ENCODE data around the gene GTPBP6.
"Not testable (repeated sequence)": the region's sequence is repeated elsewhere in the genome, so short reads cannot be mapped to it uniquely, and the experiment has no call there.

Gene GTPBP6

GRCh38 chrX:314781-315595 is 3.6 kb downstream of the GTPBP6 start:
- DNase-seq, result no peak

DNA sequence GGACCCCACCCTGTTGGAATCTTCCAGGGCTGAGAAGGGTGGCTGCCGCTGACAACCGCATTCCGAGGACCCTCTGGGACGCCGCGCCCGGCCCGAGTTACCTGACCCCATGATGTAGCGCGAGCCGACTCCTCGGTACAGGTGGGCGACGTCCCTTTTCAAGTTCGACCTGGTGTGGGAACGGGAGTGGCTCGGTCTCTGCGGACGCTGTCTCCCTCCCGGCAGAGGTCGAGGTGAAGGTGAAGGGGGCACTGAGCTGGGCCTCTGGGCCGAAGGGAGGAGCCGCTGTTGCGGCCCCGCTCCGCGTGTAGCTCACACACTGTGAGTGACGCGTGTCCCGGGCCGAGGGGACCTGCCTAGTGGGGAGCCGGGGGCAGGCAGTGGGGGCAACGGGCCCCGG is 4.5 kb downstream of the GTPBP6 start:
- DNase-seq, result no peak

DNA sequence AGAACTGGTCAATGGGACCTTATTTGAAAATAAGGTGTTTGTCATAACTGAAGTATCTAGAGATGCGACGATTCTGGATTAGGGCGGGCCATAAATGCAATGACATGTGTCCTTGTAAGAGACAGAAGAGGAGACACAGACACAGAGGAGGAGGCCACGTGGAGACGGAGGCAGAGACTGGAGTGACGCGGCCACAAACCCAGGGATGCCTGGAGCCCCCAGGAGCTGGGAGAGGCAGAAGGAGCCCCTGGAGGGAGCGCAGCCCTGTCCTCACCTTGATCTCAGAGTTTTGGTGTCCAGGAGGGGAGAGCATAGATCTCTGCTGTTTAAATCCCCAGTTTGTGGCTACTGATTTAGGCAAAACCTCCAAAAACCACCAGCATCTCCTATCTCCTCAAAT is 5.0 kb downstream of the GTPBP6 start:
- no peak for DNase-seq

GRCh38 chrX:312621-313331 is 5.8 kb downstream of the GTPBP6 start:
- no peak for DNase-seq

DNA sequence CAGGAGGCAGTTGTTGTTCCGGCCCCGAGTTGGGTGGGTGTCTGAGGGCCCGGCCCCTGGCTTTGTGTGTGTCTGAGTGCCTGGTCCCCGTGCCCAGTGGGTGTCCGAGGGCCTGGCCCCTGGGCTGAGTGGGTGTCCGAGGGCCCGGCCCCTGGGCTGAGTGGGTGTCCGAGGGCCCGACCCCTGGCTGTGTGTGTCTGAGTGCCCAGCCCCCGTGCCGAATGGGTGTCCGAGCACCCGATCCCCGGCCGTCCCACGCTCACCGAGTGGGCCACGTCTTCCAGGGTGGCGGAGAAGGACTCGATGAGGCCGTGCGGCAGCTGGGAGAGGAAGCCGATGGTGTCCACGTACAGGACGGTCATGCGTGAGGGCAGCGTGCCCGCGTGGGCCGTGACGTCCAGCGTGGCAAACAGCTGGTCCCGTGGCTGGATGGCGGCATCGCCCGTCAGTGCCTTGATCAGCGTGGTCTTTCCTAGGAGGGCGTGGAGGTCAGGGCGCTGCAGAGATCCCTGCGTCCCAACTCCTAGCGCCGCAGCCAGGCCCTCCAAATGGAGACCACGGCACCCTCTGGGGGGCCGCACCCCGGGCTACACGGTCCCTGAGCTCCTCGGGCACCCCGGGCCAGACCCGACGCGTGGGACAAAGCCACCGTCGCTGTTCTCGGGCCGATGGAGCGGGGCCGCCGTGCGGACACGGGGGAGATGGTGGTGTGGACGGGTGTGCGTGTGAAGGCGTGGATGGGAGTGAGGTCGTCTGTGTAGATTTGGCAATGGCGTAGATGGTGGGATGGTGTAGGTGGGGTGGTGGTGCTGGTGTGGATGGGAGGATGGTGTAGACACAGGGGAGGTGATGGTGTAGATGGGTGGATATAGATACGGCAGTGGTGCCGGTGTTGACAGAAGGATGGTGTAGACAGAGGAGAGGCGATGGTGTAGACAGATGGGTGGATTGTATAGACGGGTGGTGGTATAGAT is 7.2 kb downstream of the GTPBP6 start:
- no peak for DNase-seq

DNA sequence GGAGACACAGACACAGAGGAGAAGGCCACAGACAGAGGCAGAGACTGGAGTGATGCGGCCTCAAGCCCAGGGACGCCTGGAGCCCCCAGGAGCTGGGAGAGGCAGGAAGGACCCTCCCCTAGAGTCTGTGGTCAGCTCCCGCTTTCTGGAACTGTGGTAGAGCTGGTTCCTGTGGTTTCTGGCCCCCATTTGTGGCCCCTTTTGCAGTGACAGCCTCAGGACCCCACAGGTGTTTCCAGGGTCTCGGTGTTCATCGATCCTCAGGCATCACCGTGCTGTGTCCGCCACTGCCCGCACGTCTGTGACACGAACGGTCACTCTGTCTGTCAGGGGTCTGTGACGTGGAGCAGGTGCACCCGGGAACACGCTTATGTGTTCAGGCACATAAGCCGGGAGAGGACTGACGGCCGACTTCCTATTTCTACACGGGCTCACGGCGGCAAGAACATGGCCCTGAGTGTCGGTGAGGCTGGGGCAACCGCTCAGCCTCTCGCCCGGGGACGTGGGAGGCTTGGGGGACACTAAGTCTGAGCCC is 7.9 kb downstream of the GTPBP6 start:
- no peak for DNase-seq

DNA sequence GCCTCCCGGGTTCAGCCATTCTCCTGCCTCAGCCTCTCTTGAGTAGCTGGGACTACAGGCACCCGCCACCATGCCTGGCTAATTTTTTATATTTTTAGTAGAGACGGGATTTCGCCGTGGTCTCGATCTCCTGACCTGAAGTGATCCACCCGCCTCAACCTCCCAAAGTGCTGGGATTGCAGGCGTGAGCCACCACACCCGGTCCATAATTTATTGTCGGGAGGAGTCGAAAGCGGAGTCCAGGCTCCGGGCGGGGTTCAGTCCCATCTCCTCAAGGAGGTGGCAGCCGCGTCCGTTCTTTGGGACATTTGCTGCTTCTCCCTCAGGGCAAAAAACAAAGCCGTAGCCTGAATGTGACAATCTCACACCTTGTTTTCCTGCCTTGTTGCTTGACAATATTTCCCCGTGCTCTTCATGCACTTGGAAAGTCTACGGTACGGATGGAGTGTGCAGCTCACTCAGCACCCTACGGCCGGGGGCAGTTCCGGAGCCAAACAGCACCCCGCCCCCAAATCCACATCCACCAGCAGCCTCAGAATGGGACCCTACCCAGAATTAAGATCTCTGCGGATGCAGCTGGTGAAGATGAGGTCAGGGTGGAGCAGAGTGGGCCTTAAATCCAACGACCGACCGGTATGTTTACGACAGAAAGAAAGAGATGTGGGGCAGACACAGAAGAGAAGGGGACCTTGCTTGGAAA is 9.6 kb downstream of the GTPBP6 start:
- no peak for DNase-seq

DNA sequence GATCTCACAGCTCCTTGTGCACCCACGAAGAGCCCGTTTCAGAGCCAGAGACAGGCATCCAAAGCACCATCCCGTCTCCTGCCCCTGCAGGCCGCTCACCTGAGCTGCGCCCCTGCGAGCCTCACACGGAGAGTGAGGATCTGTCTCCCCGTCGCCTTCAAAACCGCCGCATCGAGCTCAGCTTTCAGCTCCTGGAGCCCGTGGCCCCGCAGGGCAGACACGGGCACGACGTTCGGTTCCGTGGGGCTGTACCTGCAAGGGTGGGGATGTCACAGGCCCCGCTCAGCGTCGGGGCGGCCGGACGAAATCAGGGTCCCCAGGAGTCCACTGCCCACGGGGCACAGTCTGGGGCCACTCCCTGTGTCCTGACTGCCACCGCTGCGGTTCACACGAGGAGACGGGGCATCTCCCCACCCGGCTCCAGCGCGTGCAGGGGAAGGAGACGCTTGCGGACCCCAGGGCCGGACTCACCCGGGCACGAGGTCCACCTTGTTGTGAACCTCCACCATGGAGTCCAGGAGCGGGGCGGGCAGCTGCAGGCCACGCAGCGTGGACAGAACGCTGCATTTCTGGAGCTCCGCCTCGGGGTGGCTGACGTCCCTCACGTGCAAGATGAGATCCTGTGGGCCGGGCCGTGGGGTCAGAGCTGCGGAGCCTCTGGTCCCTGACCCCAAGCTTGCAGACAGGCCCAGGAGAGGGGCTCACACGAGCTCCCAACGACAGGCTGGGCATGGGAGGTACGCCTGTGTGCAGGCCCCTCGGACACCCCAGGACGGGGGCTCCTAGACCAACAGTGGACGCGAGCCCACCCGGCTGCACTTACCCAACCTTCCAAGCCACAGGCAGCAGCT is 11.1 kb downstream of the GTPBP6 start:
- no peak for DNase-seq

GRCh38 chrX:306614-307251 is 11.9 kb downstream of the GTPBP6 start:
- not testable (repeated sequence) for DNase-seq

- not testable (repeated sequence) for DNase-seq
Measured at GRCh38 chrX:305781-306613, 12.6 kb downstream of the GTPBP6 start.

GRCh38 chrX:302975-303374 is 15.6 kb downstream of the GTPBP6 start:
- DNase-seq, result no peak

DNA sequence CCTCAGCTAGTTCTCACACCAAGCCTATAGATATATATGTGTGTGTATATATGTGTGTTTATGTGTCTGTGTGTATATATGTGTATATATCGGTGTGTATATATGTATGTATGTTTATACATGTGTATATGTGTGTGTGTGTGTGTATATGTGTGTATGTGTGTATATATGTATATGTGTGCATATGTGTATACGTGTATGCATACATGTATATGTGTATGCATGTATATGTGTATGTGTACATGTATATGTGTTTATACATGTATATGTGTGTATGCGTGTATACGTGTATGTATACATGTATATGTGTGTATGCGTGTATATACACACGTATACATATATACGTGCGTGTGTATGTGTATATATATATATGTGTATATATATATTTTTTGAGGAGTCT is 18.3 kb downstream of the GTPBP6 start:
- no peak for DNase-seq

DNA sequence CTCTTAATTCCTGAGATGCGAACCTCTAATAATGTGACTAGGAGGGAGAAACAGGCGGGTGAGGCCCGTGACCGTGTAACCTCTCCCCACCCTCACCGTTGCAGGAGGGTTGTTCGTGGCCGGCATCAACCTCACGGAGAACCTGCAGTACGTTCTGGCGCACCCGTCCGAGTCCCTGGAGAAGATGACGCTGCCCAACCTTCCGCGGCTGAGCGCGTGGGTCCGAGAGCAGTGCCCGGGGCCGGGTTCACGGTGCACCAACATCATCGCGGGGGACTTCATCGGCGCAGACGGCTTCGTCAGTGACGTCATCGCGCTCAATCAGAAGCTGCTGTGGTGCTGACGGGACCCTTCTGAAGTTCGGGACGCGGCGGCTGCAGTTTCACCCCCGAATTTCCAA is 19.6 kb downstream of the GTPBP6 start:
- DNase-seq, result no peak

DNA sequence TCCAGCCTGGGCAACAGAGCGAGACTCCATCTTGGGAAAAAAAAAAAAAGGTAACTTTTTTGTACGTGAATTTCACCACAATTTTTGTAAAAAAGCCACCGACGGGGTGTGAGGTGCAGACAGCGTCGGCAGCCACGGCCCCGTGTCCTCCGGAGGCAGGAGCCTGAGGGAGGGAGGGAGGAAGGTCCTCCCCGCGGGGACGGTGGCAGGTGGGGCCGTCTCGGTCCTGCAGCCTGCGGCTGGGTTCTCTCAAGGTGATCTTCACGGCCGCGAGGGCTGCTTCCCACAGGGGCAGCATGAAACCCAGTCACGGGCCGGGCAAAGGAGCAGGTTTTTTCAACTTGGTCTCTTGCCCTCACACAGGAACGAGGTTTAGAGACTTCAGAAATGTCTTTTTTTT is 23.5 kb downstream of the GTPBP6 start:
- no peak for DNase-seq

DNA sequence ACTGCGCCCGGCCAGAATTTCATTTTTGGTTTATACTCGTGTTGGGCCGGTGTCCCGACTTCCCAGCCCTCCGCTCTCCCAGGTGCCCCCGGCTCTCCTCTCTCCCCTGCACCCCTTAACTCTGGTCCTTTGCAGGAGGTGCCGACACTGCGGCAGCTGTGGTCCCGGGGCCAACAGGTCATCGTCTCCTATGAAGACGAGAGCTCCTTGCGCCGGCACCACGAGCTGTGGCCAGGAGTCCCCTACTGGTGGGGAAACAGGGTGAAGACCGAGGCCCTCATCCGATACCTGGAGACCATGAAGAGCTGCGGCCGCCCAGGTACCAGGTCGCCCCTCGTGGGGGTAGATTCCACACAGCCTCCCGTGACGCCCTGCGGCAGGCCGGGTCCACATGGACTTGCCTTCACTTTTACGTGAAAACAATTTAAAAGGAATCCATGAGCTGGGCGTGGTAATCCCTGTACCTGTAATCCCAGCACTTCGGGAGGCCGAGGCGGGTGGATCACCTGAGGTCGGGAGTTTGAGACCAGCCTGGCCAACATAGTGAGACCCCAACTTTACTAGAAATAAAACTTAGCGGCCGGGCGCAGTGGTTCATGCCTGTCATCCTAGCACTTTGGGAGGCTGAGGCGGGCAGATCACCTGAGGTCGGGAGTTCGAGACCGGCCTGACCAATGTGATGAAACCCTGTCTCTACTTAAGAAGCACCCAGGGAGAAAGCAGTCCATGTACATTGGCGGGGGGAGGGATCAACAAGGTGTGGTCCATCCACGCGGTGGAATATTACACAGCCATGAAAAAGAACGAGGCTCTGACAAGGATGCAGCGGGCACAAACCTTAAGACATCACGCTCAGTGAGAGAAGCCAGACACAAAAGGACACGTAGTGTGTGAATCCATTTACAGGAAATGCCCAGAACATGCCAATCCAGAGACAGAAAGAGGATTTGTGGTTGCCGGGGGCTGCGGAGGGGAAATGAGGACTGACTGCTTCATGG is 25.4 kb downstream of the GTPBP6 start:
- no peak for DNase-seq

DNA sequence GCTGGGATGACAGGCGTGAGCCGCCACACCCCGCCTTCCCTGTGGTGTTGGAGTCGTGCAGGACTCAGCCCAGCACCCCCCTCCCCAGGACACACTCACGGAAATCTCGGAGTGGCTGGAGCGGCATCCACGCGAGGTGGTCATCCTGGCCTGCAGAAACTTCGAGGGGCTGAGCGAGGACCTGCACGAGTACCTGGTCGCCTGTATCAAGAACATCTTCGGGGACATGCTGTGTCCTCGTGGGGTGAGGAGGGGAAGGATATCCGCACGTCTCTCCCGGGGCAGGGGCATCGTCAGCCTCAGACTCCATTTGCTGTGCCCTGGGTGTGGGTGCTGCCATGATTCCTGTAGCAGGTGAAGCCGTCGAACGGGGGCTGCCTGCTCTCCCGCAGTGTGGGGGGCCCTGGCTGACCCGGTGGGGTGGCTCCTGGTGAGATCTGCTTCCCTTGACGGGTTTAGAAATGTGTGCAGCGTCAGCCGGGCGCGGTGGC is 27.1 kb downstream of the GTPBP6 start:
- no peak for DNase-seq

- no peak for DNase-seq
Measured at GRCh38 chrX:290476-291166, 28.0 kb downstream of the GTPBP6 start.

DNA sequence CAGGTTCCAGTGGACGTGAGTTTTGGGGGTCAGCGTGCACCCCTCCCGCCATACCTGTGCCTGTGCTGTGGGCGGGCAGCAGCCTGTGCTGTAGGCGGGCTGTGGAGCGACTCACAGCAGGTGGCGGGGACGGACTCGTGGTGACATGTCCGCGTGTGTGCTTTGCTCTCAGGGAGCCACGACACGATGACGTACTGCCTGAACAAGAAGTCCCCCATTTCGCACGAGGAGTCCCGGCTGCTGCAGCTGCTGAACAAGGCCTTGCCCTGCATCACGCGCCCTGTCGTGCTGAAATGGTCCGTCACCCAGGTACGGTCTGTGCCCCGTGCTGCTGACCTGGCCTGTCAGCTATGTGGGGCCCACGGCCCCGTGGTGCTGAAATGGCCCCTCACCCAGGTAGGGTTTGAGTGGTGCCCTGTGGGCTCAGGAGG is 30.0 kb downstream of the GTPBP6 start:
- no peak for DNase-seq

All from cortex of kidney (tissue), 1 donor.